ENCODE data around the gene ZNF503.
A peak's percentile ranks its signal among the peaks of the same experiment; 100 is the strongest.

ZNF503 gene

GRCh38 chr10:75430000-75430763, 28.6 kb upstream of the ZNF503 start:
- DNase-seq, result no peak

- DNase-seq, result no peak
These were observed 27.7 kb upstream of the ZNF503 start for GRCh38 chr10:75429159-75429827.

DNA sequence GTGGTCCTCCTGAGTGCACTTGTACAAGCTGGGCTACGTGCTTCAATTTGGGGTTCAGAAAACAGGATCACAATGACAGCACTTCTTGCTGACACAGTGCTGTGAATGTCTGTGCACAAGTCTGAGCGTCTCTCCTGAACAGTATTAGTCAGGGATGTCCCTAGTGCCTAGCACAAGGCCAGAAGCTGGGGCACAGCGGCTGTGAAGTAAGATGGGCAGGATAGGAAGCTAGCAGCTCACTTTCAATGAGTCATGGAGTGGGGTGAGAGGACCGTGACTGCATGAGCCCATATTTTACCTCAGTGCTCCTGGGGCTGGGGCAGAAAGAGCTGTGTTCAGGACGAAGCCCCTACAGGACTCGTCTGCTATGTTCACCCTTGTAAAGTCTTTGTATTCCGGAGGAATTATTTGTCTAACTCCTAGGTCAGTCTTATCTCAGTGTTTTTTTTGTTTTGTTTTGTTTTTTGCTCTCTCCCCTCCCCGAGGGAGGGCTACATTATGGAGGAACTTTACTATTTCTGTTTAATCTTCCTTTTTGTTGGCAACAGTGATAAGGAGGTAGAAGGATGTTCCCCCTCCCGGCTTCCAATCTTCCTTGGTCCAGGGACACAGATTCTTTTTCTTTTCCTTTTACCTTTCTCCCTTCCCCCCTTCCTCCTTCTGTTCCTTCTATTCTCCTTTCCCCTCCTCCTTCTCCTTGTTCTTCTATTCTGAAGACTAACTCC, 27.0 kb upstream of the ZNF503 start:
- DNase-seq, result no peak

DNA sequence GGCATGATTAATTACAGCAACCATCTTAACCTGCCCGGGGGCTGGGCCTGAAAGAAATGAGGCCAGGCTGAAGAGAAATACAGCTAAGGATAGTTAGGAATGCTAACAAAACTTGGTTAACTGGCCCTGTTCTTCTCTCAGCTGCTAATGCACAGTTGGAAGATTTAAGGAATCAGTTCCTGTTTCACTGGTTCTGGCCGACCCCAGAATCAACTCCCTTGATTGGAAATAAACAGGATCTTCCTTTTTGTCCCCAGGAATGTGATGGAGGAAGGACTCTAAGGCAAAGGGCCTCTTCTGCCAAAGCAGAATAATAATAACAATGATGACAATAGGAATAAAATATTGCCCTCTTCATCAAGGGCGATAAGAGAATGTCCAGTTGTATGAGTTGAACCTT, 26.4 kb upstream of the ZNF503 start:
- no peak for DNase-seq

DNA sequence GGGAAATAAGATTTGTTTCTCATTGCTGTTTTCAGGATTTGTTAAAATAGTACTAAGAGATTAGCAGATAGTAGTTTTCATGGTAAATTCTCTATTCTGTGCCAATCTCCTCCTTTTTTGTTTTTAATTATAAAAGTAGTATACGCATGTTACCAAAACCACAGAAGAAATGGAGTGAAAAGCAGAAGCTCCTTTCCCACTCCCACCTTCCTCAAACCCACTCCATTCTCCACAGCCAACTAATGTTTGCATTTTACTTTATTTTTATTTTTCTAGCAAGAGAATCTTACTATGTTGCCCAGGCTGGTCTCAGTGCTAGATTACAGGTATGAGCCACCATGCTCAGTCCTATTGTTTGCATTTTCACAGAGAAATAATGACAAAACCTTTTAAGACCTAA, 25.3 kb upstream of the ZNF503 start:
- no peak for DNase-seq

GRCh38 chr10:75425291-75426079, 23.9 kb upstream of the ZNF503 start:
- DNase-seq, result no peak

- DNase-seq, result no peak
These were observed 23.0 kb upstream of the ZNF503 start for GRCh38 chr10:75424571-75424970.

- no peak for DNase-seq
These were observed 21.3 kb upstream of the ZNF503 start for GRCh38 chr10:75422913-75423312.

GRCh38 chr10:75418712-75419111, 17.1 kb upstream of the ZNF503 start:
- no peak for DNase-seq

DNA sequence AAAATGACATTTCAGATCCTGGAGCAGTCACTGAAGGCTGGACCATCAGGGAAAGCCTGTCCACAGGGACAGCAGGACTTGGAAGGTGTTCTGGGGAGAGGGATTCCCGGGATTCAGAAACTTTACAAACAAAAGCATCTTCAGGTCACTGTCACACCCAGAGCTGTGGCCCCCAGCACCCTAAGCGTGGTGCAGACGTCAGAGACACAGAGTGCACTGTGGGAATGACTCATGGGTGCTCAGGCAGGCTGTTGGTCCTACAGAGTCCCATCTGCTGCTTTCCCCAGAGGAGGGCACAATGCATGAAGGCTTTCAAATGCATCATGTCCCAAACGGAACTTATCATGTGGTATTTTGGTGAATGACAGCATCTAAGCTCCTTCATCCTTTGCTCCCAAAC, 16.7 kb upstream of the ZNF503 start:
- DNase-seq, result no peak

DNA sequence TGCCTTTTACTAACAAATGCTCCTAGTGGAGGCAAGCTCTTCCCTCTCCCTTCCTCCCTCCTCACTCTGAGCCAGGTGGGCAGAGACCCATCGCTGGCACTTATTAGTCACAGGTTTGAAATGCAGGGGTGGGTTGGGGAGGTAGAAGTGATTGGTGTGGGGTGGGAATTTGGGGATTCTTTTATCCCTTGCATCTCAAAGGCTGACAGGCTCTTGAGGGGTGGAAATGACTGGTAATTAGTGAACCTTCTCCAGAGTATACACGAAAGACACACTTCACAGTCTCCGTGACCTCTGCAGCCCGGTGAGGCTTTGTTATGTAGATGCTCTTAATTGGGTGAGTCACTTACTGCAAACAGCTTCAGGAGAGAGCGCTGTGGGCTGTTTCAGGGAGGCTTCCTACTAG, 16.0 kb upstream of the ZNF503 start:
- no peak for DNase-seq

GRCh38 chr10:75414527-75414926, 13.0 kb upstream of the ZNF503 start:
- no peak for DNase-seq

DNA sequence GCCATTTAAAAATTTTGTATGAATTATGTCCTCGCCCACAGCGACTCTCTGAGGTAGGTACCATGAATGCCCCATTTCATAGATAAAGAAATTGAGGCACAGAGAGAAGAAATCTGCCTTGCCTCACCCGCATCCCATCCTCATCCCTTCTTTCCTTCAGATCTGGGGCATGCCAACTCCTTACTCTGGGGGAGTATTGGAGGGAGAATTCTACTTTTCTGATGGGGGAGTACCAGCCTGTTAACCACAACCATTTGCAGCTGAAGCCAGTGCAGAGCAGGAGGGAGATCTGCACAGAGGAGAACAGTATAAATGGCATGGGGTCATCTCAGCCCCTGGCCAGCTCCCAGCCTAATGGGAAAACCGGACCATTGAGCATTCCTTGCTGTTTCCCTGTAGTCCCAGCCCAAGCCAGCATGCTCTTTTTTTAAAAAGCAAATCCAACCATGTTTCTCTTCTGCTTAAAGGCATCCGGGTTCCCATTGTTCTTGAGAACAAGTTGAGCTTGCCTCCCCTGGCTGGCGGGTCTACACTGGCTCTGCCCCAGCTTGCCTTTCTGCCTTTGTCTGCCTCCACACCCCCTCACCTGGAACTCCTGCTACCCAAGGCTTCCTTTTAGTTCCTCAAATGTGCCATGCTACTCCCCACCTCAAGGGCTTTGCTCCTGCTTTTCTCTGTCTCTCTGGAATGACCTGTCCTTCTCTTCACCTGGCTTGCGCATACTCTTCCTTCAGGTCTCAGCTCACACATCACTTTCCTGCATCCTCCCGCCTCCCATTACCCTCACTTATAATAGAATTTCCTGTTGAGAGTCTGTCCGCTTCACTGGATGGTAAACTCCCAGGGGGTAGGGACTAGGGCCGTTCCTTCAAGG, 8.8 kb upstream of the ZNF503 start:
- DNase-seq, result no peak

GRCh38 chr10:75408911-75409885, 7.6 kb upstream of the ZNF503 start:
- peak; percentile 33 for DNase-seq

- no peak for DNase-seq
These were observed 6.9 kb upstream of the ZNF503 start for GRCh38 chr10:75408509-75408875.

DNA sequence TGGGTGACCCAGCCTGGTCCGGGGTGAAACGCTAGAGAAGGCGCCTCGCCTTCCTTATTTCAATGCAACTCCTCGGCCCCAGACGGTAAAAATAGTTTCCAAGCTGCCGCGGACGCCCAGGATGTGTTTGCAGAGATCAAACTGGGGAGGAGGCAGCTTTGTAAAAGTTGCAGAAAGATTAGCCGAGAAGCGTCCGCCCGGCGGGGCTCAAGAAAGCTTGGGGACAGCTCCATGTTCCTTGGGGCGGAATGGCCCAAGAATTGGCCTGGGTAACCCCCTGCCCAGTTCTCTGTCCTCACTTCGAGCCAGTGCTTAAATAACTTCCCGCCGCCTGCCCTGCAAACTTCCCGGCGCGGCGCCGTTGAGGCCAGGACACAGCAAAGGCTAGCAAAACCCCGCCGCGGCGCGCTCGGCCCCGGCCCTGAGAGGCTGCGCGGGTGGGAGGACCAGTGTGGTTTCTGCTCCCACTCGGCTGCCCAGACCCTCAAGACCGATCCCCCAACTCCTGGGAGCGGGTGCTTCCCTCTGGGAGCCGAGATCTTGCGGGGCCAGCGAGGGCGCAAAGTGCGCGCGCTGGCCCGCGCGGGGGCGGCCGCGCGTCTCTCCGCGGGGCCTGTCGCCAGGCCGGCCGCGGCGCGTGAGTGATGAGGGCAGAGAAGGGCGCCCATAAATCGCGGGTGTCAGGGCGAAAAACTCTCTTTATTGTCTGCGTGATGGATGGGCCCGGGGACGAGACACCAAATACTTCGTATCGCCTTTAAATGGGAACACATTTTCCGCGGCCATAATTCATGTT, 6.3 kb upstream of the ZNF503 start:
- DNase-seq, result no peak

DNA sequence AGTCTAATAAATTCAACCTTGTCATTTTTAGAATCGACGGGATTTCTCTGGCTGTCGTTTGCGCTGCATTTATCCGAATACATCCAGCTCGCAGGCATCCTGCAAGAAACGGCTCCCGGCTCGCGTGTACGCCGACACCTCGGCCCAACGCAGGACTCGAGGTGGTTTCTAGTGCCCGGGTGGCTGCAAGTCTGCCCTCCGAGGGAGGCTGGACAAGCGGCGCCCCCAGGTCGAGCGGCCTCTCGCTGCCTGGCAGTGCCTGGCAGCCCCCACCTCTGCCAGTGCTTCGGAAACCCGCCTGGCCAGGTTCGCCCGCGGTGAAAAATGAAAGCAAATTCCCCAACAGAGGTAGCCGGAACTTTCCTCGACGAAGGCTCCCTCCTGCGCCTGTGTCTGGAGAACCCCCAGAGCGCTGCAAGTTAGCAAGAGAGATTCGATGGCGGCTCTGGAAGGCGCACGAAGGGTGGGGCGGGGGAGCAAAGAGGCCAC, 5.7 kb upstream of the ZNF503 start:
- DNase-seq, result no peak

GRCh38 chr10:75406462-75407223, 5.1 kb upstream of the ZNF503 start:
- no peak for DNase-seq
